Measurements from ENCODE around the gene EPN2. TPM values are rescaled to one million over a fixed set of nuclear protein-coding genes. Genes with fewer than 3 reads are reported as not detected.

EPN2 gene
- polyA plus RNA-seq, 3 donors, result 8.7 to 27.0 (median 14.2) TPM

DNA sequence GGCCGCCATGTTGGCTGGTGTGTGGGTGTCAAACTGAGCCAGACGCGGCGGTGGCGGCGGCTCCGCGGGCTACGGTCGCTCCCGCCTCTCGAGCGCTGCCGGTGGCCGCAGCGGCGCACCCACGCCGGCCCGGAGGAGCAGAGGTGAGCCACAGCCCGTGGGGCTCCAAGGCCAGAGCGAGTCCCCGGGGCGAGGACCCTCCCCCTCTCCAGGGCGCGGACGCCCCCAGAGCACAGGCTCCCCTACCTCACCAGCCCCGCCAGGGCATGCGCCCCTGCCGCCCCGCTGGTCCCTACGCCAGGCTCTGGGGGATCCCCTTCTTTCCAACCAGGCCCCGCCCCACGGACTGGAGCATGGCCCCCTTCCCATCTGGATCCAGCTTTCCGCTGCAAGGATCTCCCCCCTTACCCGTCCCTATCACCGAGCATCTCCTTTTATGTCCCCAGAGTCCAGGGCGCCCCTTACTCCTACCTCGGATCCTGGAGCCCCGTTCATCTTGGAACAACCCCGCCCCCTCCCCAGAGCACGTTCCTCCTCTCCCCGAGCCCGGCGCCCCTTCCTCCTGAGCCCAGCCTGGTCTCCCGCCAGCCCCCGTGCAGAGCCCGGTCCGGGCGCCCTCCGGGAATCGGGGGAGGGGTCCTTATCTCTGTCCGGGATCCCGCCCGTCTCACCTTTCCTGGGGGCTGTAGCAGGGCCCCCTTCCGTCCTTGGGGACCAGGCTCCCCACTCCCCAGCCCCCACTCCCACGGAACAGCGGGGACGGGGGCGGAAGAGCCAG is 412 bp downstream of the EPN2 start:
- no peak overlapping the region for H3K27ac ChIP-seq (ENCODE audit: low read depth, low read length)
- WGBS, 3 donors, result 1% methylated on average over 39 to 59 of the region's 60 CpGs

DNA sequence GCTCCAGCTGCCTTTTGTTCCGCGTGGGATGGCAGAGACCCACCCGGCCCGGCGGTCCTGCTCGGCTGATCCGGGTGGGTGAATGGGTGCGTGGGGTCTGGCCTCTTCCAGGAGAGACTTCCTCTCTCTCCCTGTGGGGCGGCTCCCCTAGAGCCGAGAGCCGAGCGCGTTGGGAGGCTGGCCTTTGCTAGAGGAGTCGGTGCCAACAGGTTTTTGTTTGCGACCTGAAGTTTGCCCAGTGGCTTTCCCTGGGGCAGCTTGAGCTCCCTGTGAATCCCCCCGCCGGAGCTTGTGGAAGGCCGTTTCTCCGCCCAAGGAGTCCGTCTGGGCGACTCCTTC is 970 bp downstream of the EPN2 start:
- WGBS, 3 donors, result 1 to 7% (median 5%) methylated on average over 20 to 21 of the region's 21 CpGs
- no peak overlapping the region for H3K27ac ChIP-seq (ENCODE audit: low read depth, low read length)

DNA sequence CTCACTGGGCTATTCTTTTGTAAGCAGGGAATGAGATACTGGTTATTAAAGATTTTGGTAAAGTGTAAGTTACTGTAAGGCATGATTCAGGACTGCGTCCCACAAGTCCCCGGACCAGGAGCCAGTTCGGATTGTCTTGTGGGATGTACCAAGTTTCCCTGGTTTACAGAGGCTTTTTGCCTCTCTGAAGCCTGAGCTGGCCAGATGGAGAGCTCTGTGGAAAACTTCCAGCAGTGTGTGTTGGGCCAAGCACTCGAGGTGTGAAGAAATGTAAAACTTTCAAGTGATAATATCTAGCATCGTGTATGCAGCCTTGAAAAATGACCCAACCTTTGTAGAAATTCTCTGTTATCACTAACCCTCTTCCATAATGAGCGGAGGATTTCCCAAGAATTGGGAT is 2.4 kb downstream of the EPN2 start:
- 55 to 70% (median 62%) methylated on average over 6 of the region's 6 CpGs for whole genome bisulfite sequencing, 3 donors

DNA sequence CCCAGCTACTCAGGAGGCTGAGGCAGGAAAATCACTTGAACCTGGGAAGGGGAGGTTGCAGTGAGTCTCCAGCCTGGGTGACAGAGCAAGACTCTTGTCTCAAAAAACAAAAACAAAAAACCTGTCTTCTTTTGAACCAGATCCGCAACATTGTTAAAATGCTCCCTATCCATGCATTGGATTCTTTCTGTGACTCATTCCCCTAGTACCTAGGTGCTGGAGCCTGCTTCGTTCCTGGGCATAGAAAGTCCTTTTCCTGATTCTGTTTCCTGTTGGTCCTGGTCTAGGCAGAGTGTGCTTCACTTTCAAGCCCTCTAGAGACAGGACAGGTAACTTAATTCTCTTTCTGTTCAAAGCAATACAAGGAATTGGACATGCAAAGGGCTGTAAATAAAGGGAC is 5.2 kb downstream of the EPN2 start:
- 59 to 67% (median 63%) methylated on average over 2 of the region's 2 CpGs for WGBS, 3 donors
- no peak overlapping the region for H3K27ac ChIP-seq (ENCODE audit: low read depth, low read length)

More for the DNA sequence above, 2.4 kb downstream of the EPN2 start:
- H3K27ac ChIP-seq (ENCODE audit: low read depth, low read length), result no peak overlapping the region

DNA sequence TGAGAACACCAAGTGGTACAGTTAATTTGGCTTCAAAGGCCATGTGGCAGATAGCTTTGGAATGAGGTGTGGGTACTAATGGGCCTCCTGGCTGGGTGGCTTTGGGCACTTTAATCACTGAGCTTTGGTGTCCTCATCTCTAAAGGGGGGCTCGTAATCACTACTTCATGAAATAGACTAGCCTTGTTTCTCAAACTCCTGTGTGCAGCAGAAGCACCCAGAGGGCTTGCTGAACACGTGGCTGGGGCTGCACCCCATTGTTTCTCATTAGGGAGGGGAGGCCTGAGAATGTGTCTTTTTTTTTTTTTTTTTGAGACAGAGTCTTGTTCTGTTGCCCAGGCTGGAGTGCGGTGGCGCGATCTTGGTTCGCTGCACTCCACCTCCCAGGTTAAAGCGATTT is 5.8 kb downstream of the EPN2 start:
- no peak overlapping the region for H3K27ac ChIP-seq (ENCODE audit: low read depth, low read length)
- 93 to 94% (median 93%) methylated on average over 7 of the region's 7 CpGs for WGBS, 3 donors

GRCh38 chr17:19243838-19244237 is 6.7 kb downstream of the EPN2 start:
- no peak overlapping the region for H3K27ac ChIP-seq (ENCODE audit: low read depth, low read length)
- WGBS, 3 donors, result 91 to 98% (median 96%) methylated on average over 1 of the region's 1 CpG

DNA sequence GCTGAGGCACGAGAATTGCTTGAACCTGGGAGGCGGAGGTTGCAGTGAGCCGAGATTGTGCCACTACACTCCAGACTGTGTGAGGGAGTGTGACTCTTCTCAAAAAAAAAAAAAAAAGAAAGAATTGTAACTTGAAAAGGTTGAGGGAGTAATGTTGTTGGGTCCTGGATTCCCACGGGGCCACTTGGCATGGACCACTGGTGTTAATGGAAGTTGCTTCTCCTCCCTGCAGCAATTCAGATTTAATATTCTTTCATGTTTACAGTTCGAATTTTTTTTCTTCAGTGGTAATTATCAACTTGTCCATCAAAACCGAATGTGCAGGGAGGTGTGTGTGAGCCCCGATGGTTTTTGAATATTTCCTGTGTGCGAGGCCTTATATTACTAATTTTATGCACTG is 7.2 kb downstream of the EPN2 start:
- no peak overlapping the region for H3K27ac ChIP-seq (ENCODE audit: low read depth, low read length)
- 78 to 86% (median 85%) methylated on average over 8 of the region's 8 CpGs for WGBS, 3 donors

DNA sequence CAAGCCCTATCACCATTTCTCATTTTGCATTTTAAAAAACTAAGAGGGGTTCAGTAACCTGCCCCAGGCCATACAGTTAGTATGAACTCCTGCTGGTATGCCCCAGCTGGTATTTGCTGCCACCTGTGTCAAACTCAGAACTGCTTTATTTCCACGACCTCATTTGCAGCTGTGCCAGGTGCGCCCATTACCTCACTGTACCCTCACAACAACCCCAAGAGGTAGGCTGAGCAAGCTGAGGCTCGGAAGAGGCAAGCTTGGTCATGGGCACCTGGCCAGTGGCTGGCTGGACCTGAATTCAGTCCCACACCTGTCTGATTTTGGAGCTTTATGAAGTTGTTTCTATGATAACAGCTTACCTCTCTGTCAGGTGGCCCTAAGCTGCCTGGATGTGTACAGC is 7.6 kb downstream of the EPN2 start:
- H3K27ac ChIP-seq (ENCODE audit: low read depth, low read length), result no peak overlapping the region
- 48 to 83% (median 75%) methylated on average over 3 of the region's 3 CpGs for WGBS, 3 donors

DNA sequence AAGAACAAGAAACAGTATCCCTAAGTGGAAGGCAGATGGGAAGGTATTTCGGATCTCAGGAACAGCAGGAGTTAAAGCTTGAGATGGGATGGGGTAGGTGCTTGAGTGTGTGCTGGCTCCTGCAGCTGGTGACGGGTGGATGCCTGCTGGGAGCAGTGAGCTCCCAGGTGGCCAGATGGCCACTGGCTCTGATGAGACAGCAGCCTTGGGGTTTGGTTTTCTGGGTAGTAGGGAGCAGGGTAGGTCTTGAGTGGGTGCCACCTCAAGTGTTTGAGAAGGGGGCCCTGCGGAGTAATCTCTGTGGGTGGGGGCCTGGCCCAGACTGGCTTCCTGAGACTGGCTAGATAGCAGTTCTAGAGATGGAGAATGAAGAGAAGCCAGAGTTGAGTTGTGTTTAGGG is 10.3 kb downstream of the EPN2 start:
- 79 to 88% (median 83%) methylated on average over 3 of the region's 3 CpGs for WGBS, 3 donors
- no peak overlapping the region for H3K27ac ChIP-seq (ENCODE audit: low read depth, low read length)

DNA sequence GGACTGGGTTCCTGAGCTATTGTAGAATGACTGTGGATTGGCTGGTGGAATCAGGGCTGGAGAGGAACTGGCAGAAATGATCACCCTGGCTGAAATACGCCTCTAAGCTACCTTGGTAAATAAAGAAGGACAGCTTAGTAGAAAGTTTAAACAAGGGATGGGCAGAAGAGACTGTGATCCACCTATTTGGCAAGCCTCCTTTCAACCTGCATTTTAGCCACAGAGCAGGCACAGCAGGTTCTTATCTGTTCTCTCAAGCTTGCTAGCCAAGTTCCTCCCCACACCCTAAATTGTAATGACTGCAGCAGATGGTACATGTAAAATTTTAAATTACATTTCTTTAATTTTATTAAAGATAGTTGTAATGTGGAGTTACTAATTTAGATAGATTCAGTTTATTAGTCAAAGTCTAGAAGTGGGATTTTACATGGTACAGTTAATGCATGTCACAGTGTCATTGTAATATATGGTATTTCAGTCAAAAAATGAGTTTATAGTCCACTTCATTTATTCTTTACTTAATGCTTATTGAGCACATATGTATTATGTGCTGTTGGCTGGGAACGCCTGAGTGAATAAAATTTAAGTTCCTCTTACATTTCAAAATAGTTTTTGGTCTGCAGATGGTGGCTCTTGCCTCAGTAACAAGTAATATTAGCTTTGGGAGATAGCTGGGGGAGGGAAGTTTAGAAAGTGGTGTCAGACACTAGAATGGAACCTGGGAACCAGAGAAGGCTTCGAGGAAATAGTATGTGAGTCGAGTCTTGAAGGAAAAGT is 11.2 kb downstream of the EPN2 start:
- H3K27ac ChIP-seq (ENCODE audit: low read depth, low read length), result no peak overlapping the region
- WGBS, 3 donors, result 53 to 76% (median 56%) methylated on average over 4 of the region's 4 CpGs

GRCh38 chr17:19248928-19249574 is 11.9 kb downstream of the EPN2 start:
- H3K27ac ChIP-seq (ENCODE audit: low read depth, low read length), result no peak overlapping the region
- WGBS, 3 donors, result 70 to 88% (median 76%) methylated on average over 7 of the region's 7 CpGs

DNA sequence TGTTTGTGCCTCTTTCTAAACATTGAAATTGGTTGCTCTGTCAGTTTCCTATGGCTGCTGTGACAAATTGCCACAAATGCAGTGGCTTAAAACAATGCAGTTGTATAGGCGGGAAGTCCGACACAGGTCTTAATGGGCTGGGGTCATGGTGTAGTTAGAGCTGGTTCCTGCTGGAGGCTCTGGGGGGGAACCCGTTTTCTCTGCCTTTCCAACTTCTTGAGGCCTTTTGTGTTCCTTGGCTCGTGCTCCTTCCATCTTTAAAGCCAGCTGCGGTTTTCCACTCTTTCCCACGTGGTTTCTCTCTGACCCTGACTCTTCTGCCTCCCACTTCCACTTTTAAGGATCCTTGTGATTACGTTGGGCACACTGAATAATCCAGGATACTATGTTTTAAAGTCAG is 12.5 kb downstream of the EPN2 start:
- no peak overlapping the region for H3K27ac ChIP-seq (ENCODE audit: low read depth, low read length)
- 48 to 62% (median 57%) methylated on average over 7 of the region's 7 CpGs for WGBS, 3 donors

GRCh38 chr17:19250421-19251173 is 13.4 kb downstream of the EPN2 start:
- H3K27ac ChIP-seq (ENCODE audit: low read depth, low read length), result no peak overlapping the region
- WGBS, 3 donors, result 80 to 84% (median 84%) methylated on average over 4 of the region's 4 CpGs

GRCh38 chr17:19253112-19253511 is 15.9 kb downstream of the EPN2 start:
- no peak overlapping the region for H3K27ac ChIP-seq (ENCODE audit: low read depth, low read length)
- 96 to 100% (median 98%) methylated on average over 1 of the region's 1 CpG for WGBS, 3 donors

- 73 to 89% (median 82%) methylated on average over 2 of the region's 2 CpGs for WGBS, 3 donors
- H3K27ac ChIP-seq (ENCODE audit: low read depth, low read length), result no peak overlapping the region
Observed at GRCh38 chr17:19254651-19255050, 17.5 kb downstream of the EPN2 start.

DNA sequence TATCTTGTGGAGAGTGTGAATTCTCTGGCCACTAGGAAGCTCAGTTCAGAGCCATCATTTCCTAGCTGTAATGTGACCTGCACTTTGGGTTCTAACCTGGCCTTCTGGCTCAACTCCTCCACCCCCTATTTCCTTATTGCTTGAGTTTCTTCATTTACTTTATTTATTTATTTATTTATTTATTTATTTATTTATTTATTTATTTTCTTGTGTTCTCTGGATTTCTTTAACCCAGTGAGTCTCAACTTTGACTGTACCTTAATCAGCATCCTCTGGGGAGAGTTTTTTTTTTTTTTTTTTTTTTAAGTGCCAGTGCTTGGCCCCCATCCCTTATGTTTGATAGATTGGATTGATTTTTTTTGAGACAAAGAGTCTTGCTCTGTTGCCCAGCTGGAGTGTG is 18.1 kb downstream of the EPN2 start:
- H3K27ac ChIP-seq (ENCODE audit: low read depth, low read length), result no peak overlapping the region

- H3K27ac ChIP-seq (ENCODE audit: low read depth, low read length), result no peak overlapping the region
- 78 to 96% (median 88%) methylated on average over 9 of the region's 9 CpGs for WGBS, 3 donors
Observed at GRCh38 chr17:19258371-19258770, 21.2 kb downstream of the EPN2 start.

DNA sequence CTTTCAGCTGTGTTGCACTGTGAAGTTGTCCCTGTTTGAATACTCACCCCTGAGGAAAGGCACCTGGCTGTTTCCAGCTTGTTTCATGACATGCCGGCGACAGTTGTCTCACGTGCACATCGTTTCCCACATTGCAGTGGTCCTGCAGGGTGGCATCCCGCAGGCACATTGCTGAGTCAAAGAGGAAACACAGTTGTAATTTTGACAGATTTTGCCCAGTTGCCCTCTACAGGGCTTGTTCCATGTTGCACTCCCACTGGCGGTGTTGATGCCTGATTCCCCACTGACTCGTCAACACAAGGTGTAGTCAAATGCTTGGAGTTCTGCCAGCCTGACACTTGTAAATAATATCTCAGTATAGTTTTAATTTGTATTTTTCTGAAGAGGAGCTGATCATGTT is 23.8 kb downstream of the EPN2 start:
- WGBS, 3 donors, result 66 to 80% (median 72%) methylated on average over 7 of the region's 7 CpGs
- H3K27ac ChIP-seq (ENCODE audit: low read depth, low read length), result no peak overlapping the region

GRCh38 chr17:19261426-19261825 is 24.3 kb downstream of the EPN2 start:
- WGBS, 3 donors, result 72 to 78% (median 77%) methylated on average over 2 of the region's 2 CpGs
- no peak overlapping the region for H3K27ac ChIP-seq (ENCODE audit: low read depth, low read length)
